Raji (cell line): ENCODE measurements around the gene ITPR2.

Experiments used
- POLR2A ChIP-seq: IDR thresholded peaks from 2 replicates; pipeline ENCODE4 v1.6.1; 2011; ENCODE audit warnings: low read depth, low read length, control low read depth; ENCODE audit not compliant: insufficient read depth

Gene ITPR2

GRCh38 chr12:26410689-26411088, 422.3 kb downstream of the ITPR2 start:
- no peak for TF ChIP-seq POLR2A

GRCh38 chr12:26406813-26407212, 426.2 kb downstream of the ITPR2 start:
- no peak for TF ChIP-seq POLR2A

- no peak for TF ChIP-seq POLR2A
Measured at GRCh38 chr12:26406391-26406790, 426.6 kb downstream of the ITPR2 start.

GRCh38 chr12:26403601-26404000, 429.4 kb downstream of the ITPR2 start:
- no peak for TF ChIP-seq POLR2A

GRCh38 chr12:26402648-26403047, 430.3 kb downstream of the ITPR2 start:
- TF ChIP-seq POLR2A: no peak

- TF ChIP-seq POLR2A: no peak
Measured at GRCh38 chr12:26401874-26402273, 431.1 kb downstream of the ITPR2 start.

GRCh38 chr12:26400627-26401026, 432.4 kb downstream of the ITPR2 start:
- no peak for TF ChIP-seq POLR2A

- no peak for TF ChIP-seq POLR2A
Measured at GRCh38 chr12:26399381-26399780, 433.6 kb downstream of the ITPR2 start.

- no peak for TF ChIP-seq POLR2A
Measured at GRCh38 chr12:26396402-26396801, 436.6 kb downstream of the ITPR2 start.

GRCh38 chr12:26389343-26389742, 443.7 kb downstream of the ITPR2 start:
- no peak for TF ChIP-seq POLR2A

GRCh38 chr12:26384536-26384935, 448.5 kb downstream of the ITPR2 start:
- TF ChIP-seq POLR2A: no peak

- no peak for TF ChIP-seq POLR2A
Measured at GRCh38 chr12:26383041-26383440, 450.0 kb downstream of the ITPR2 start.

GRCh38 chr12:26380897-26381296, 452.1 kb downstream of the ITPR2 start:
- TF ChIP-seq POLR2A: no peak

GRCh38 chr12:26379777-26380467, 453.1 kb downstream of the ITPR2 start:
- TF ChIP-seq POLR2A: no peak

- TF ChIP-seq POLR2A: no peak
Measured at GRCh38 chr12:26378711-26379110, 454.3 kb downstream of the ITPR2 start.

- TF ChIP-seq POLR2A: no peak
Measured at GRCh38 chr12:26374934-26375680, 457.9 kb downstream of the ITPR2 start.
